Myocyte (in vitro differentiated cells): ENCODE measurements around the gene TMEM161A. TPM values are rescaled to one million over a fixed set of nuclear protein-coding genes. Genes with fewer than 3 reads are reported as not detected.
"Not testable (repeated sequence)": the region's sequence is repeated elsewhere in the genome, so short reads cannot be mapped to it uniquely, and the experiment has no call there.

ENCODE experiments used
- DNase-seq: peaks from one replicate; pipeline ENCODE4 v3.0.0-alpha.2; 2012; ENCODE audit warnings: low read depth
- polyA plus RNA-seq: library from polyadenylated mRNA; unstranded; fragments of >200 nt; gene quantifications from one replicate; pipeline ENCODE4 v1.2.1, GENCODE V29; 2012; ENCODE audit warnings: missing spikeins
- total RNA-seq: library from RNA; depleted of rRNA; stranded (reverse); fragments of >200 nt; gene quantifications from 2 replicates; pipeline ENCODE4 v1.2.3, GENCODE V29; 2014

The TMEM161A gene
- 38.0 and 48.0 TPM in 2 replicates for total RNA-seq
- polyA plus RNA-seq, result 28.7 TPM

GRCh38 chr19:19138109-19138981 lies at the start of gene TMEM161A:
Gene TMEM161A, minus strand, starts transcription at chr19:19138478. Its CDS starts 50 bp downstream, at chr19:19138428.
- DNase-seq, result peak; percentile 99

GRCh38 chr19:19186742-19187141 lies 48.5 kb upstream of the TMEM161A start:
- no peak for DNase-seq

GRCh38 chr19:19185853-19186740 lies 47.8 kb upstream of the TMEM161A start:
- DNase-seq, result no peak

- DNase-seq, result no peak
Measured at GRCh38 chr19:19181488-19181998, 43.3 kb upstream of the TMEM161A start.

GRCh38 chr19:19179548-19180441 lies 41.5 kb upstream of the TMEM161A start:
- peak; percentile 95 for DNase-seq

GRCh38 chr19:19176950-19177349 lies 38.7 kb upstream of the TMEM161A start:
- DNase-seq, result no peak

GRCh38 chr19:19173243-19173642 lies 35.0 kb upstream of the TMEM161A start:
- not testable (repeated sequence) for DNase-seq

- peak; percentile 67 for DNase-seq
Measured at GRCh38 chr19:19171821-19172532, 33.7 kb upstream of the TMEM161A start.

- no peak for DNase-seq
Measured at GRCh38 chr19:19170873-19171672, 32.8 kb upstream of the TMEM161A start.

- DNase-seq, result peak; percentile 42
Measured at GRCh38 chr19:19170053-19170872, 32.0 kb upstream of the TMEM161A start, which contains the start of gene MEF2B. Gene MEF2B, minus strand, starts transcription at chr19:19170263. Its CDS starts 19,528 bp downstream, at chr19:19150735.

GRCh38 chr19:19169236-19170052 lies 31.2 kb upstream of the TMEM161A start:
- no peak for DNase-seq

- no peak for DNase-seq
Measured at GRCh38 chr19:19167612-19168011, 29.3 kb upstream of the TMEM161A start.

GRCh38 chr19:19165396-19165795 lies 27.1 kb upstream of the TMEM161A start:
- no peak for DNase-seq

- no peak for DNase-seq
Measured at GRCh38 chr19:19162495-19162894, 24.2 kb upstream of the TMEM161A start.

GRCh38 chr19:19160461-19161035 lies 22.3 kb upstream of the TMEM161A start:
- DNase-seq, result no peak

GRCh38 chr19:19159534-19159933 lies 21.3 kb upstream of the TMEM161A start:
- DNase-seq, result no peak

- DNase-seq, result no peak
Measured at GRCh38 chr19:19157808-19158207, 19.5 kb upstream of the TMEM161A start.
